Lung (tissue), 12 donors: ENCODE measurements around the gene ULK2. TPM values are rescaled to one million over a fixed set of nuclear protein-coding genes. Genes with fewer than 3 reads are reported as not detected.

ENCODE experiments used
- ATAC-seq: fragments of 200-7000 bp; cut with Tn5 transposase; one replicate; pipeline ENCODE4 v1.9.1; 2020; ENCODE audit warnings: moderate number of reproducible peaks; ENCODE audit not compliant: insufficient read depth, low FRiP score
- DNase-seq, 3 donors: peaks; one replicate each; pipeline ENCODE4 v3.0.0-alpha.2; 2013 to 2017
- H3K27ac ChIP-seq, 2 donors: one replicate each; pipeline ENCODE4 v1.5.1; 2013; ENCODE audit warnings: mild to moderate bottlenecking in 2 of 2, moderate library complexity in 2 of 2, control low read depth in 1 of 2, inconsistent platforms in 1 of 2, low read depth in 1 of 2, low read length in 1 of 2
- H3K27me3 ChIP-seq, 3 donors: one replicate each; pipeline ENCODE4 v1.5.1; 2013; ENCODE audit warnings: low read length in 2 of 3; ENCODE audit not compliant: control insufficient read depth in 3 of 3, insufficient read depth in 3 of 3
- H3K36me3 ChIP-seq, 4 donors: one replicate each; pipeline ENCODE4 v1.5.1; 2013; ENCODE audit warnings: low read length in 4 of 4, mild to moderate bottlenecking in 1 of 4, moderate library complexity in 1 of 4; ENCODE audit not compliant: control insufficient read depth in 4 of 4, insufficient read depth in 4 of 4
- H3K4me1 ChIP-seq, 5 donors: one replicate each; pipeline ENCODE4 v1.5.1; 2013; ENCODE audit warnings: low read length in 5 of 5, mild to moderate bottlenecking in 2 of 5, moderate library complexity in 1 of 5; ENCODE audit not compliant: control insufficient read depth in 5 of 5, insufficient read depth in 5 of 5
- H3K4me3 ChIP-seq: one replicate; pipeline ENCODE4 v1.5.1; 2013; ENCODE audit warnings: mild to moderate bottlenecking, control low read depth, moderate library complexity
- H3K9ac ChIP-seq, 2 donors: one replicate each; pipeline ENCODE4 v1.5.1; 2013; ENCODE audit warnings: low read length in 2 of 2, control low read depth in 1 of 2; ENCODE audit not compliant: insufficient read depth in 1 of 2
- H3K9me3 ChIP-seq, 4 donors: one replicate each; pipeline ENCODE4 v1.5.1; 2013; ENCODE audit warnings: low read length in 3 of 4, mild to moderate bottlenecking in 1 of 4, moderate library complexity in 1 of 4; ENCODE audit not compliant: control insufficient read depth in 4 of 4, insufficient read depth in 3 of 4
- WGBS, 2 donors: extraction: QIAGEN DNeasy Blood & Tissue Kit; methylation state at CpG; one replicate each; pipeline ENCODE4 v1.1.7; 2013; 5-methylcytosine and 5-hydroxymethylcytosine counted together
- polyA plus RNA-seq, 2 donors: library from polyadenylated mRNA; stranded (reverse); fragments of 200-250 nt; gene quantifications; one replicate each; pipeline ENCODE4 v1.2.1, GENCODE V29; 2013
- total RNA-seq, 2 donors: library from RNA; depleted of rRNA in 1 of 2; stranded (reverse); fragments of >200 nt in 1 of 2; gene quantifications; one replicate each; pipeline ENCODE4 v1.2.1, GENCODE V29; 2014 to 2021
- TF ChIP-seq, protein P1 (sequence below): IDR thresholded peaks from 2 replicates; pipeline ENCODE4 v1.5.1; 2012; ENCODE audit warnings: mild to moderate bottlenecking; ENCODE audit errors: control extremely low read depth, extremely low read depth
- donor health status: control.
- donor health status: control.
- donor health status: Bipolar disorder and iron deficiency.
- donor health status: healthy.
- donor health status: DM: yes; HTN: yes; CAD: no.

The ULK2 gene
- total and polyA plus RNA-seq, 4 donors, result 5.8 to 61.4 (median 16.5) TPM

DNA sequence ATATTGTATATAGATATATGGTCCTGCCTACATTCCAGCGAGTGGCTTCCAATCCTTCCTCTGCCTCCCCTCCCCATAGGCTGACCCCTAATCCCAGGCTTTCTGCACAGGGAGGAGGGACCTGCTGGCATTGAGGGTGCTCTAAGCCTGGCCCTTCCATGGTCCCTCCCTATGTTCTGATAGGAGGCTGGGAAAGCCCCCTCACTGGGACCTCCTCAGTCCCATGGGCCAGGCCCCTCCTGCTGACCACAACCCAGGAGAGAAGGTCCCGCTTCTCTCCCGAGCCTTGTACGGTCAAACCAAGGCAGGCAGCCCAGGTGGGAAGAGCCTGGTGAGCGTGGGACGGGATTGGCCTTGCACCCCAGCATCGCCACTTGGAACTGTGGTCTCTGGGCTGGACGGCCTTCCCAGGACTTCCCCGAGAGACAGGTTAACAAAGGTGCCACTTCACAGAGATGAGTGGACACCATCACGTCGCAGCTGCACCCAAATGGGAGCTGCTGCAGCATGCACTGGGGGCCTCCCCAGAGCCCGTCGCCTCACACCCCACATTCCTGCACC is 120.5 kb downstream of the ULK2 start:
- no peaks in the 10 kb centered on the region for H3K9me3 ChIP-seq
- no peak overlapping the region for H3K4me3 ChIP-seq
- H3K9ac ChIP-seq, result no peak overlapping the region
- ATAC-seq, result no peak
- no peaks in the 10 kb centered on the region for H3K36me3 ChIP-seq
- 91 to 98% methylated on average over 13 of the region's 13 CpGs for WGBS, 2 donors
- H3K27me3 ChIP-seq, result no peaks in the 10 kb centered on the region
- peaks cover 0 to 11% (median 0%) of the 10 kb centered on the region in 5 donors for H3K4me1 ChIP-seq
- DNase-seq, result no peak
- H3K27ac ChIP-seq, result no peak overlapping the region
- TF ChIP-seq, protein P1, sequence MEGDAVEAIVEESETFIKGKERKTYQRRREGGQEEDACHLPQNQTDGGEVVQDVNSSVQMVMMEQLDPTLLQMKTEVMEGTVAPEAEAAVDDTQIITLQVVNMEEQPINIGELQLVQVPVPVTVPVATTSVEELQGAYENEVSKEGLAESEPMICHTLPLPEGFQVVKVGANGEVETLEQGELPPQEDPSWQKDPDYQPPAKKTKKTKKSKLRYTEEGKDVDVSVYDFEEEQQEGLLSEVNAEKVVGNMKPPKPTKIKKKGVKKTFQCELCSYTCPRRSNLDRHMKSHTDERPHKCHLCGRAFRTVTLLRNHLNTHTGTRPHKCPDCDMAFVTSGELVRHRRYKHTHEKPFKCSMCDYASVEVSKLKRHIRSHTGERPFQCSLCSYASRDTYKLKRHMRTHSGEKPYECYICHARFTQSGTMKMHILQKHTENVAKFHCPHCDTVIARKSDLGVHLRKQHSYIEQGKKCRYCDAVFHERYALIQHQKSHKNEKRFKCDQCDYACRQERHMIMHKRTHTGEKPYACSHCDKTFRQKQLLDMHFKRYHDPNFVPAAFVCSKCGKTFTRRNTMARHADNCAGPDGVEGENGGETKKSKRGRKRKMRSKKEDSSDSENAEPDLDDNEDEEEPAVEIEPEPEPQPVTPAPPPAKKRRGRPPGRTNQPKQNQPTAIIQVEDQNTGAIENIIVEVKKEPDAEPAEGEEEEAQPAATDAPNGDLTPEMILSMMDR, result no peak

DNA sequence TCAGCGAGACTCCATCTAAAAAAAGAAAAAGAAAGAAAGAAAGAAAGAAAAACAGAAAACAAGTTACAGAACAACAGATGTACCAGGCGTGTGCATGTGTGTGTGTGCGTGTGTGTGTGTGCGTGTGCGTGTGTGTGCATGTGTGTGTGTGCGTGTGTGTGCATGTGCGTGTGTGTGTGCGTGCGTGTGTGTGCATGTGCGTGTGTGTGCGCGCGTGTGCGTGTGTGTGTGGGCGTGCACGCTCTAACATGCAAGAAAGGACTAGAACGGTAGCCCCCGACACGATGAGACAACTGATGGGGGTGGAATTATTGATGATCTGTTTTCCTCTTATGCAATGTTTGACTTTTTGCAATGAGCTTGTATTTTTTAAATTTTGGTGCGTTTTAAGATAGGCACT is 121.2 kb downstream of the ULK2 start:
- no peaks in the 10 kb centered on the region for H3K27me3 ChIP-seq
- H3K9me3 ChIP-seq, result no peaks in the 10 kb centered on the region
- WGBS, 2 donors, result 89 to 92% methylated on average over 20 of the region's 20 CpGs
- DNase-seq (no peak), ATAC-seq (no peak)
- H3K9ac ChIP-seq, result no peak overlapping the region
- no peak overlapping the region for H3K27ac ChIP-seq
- H3K36me3 ChIP-seq, result no peaks in the 10 kb centered on the region
- peaks cover 0 to 11% (median 0%) of the 10 kb centered on the region in 5 donors for H3K4me1 ChIP-seq
- H3K4me3 ChIP-seq, result no peak overlapping the region
- TF ChIP-seq, protein P1, result no peak

DNA sequence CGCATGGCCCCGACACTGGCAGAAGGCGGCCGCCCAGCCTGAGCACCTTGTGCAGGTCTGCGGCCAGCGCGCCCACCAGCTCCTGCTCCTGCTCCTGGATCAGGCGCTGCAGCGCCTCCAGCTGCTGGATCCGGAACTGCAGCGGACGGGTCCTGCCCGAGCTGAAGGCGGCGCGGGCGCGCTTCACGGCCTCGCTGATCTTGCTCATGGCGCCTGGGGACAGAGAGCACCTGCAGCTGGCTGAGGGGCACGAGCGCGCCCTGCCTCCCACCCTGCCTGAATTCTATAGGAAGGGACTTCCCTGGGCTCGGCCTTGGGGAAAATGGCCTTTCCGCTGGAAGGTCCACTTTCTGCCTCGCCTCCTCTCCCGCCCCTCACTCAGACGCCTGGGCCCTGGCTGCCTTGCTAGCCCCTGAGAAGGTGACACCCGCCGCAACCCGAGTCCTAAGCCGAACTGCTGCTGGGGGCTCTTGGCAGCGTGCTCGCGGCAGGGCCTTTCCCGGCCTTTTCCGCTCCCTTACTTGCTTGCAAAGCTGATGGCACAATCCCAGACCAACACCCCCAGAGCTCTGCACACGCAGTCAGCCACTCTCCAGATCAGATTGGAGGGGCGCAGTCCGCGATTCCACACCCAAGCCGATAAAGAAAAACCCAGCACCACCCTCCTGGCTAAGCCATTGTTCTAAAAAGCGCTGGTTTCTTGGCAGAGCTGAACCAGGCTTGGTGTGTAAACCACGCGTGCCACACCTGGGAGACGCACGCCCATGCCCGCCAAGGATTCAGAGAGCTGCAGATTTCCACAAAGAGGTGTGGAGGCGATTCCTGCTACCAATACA is 122.6 kb downstream of the ULK2 start:
- peak; percentile 80 for ATAC-seq
- H3K27me3 ChIP-seq, result no peaks in the 10 kb centered on the region
- WGBS, 2 donors, result 25 to 40% methylated on average over 39 to 50 of the region's 50 CpGs
- H3K4me3 ChIP-seq, result peak overlapping the region; percentile 15
- DNase-seq, result peak; percentile 84 to 92 (median 91)
- no peaks in the 10 kb centered on the region for H3K36me3 ChIP-seq
- TF ChIP-seq, protein P1, result peak; percentile 88
- H3K9me3 ChIP-seq, result no peaks in the 10 kb centered on the region
- H3K9ac ChIP-seq, result peak overlapping the region in 1 of 2 donors; percentile 42
- peaks cover 0 to 11% (median 0%) of the 10 kb centered on the region in 5 donors for H3K4me1 ChIP-seq
- H3K27ac ChIP-seq, result no peak overlapping the region
